Calu3 (cell line): ENCODE data around the gene HSD17B7. TPM values are rescaled to one million over a fixed set of nuclear protein-coding genes. Genes with fewer than 3 reads are reported as not detected.
"Not testable (repeated sequence)": the region's sequence is repeated elsewhere in the genome, so short reads cannot be mapped to it uniquely, and the experiment has no call there.

ENCODE experiments used
- Bru-seq: library from RNA; stranded (reverse); fragments of 400-500 nt; gene quantifications from one replicate; lab custom pipeline; 2021; lab: Mats Ljungman, UMichigan
- BruChase-seq, 2 experiments: library from RNA; stranded (reverse); fragments of 400-500 nt; gene quantifications; one replicate each; lab custom pipeline; 2021; lab: Mats Ljungman, UMichigan
- BruUV-seq: library from RNA; stranded (reverse); fragments of 400-500 nt; replicated peaks from 2 replicates; lab custom pipeline; 2021; lab: Mats Ljungman, UMichigan
- CTCF ChIA-PET: fragments of 300-600 bp; sonication (Branson Sonifier 250); formaldehyde crosslinking; loops from one replicate; lab custom pipeline; 2022; ENCODE audit warnings: antibody characterized with exemption; lab: Charles Lee
- DNase-seq: peaks from one replicate; pipeline ENCODE4 v3.0.0; 2022
- H3K27ac Mint-ChIP-seq: one replicate; pipeline ENCODE4 v1.8.0; 2022; ENCODE audit warnings: mixed read lengths; ENCODE audit not compliant: unreplicated experiment
- H3K27me3 Mint-ChIP-seq: one replicate; pipeline ENCODE4 v1.8.0; 2022; ENCODE audit warnings: mixed read lengths; ENCODE audit not compliant: unreplicated experiment
- H3K36me3 Mint-ChIP-seq: one replicate; pipeline ENCODE4 v1.8.0; 2022; ENCODE audit warnings: mild to moderate bottlenecking, moderate library complexity, mixed read lengths; ENCODE audit not compliant: insufficient read depth, unreplicated experiment
- H3K4me1 Mint-ChIP-seq: one replicate; pipeline ENCODE4 v1.8.0; 2022; ENCODE audit warnings: mild to moderate bottlenecking, low read depth, mixed read lengths; ENCODE audit not compliant: unreplicated experiment
- H3K4me3 Mint-ChIP-seq: one replicate; pipeline ENCODE4 v1.8.0; 2022; ENCODE audit warnings: mild to moderate bottlenecking, low read depth, moderate library complexity, mixed read lengths; ENCODE audit not compliant: unreplicated experiment
- H3K9me3 Mint-ChIP-seq: one replicate; pipeline ENCODE4 v1.8.0; 2022; ENCODE audit warnings: low read depth, mixed read lengths; ENCODE audit not compliant: unreplicated experiment
- CTCF ChIP-seq: fragments of 200-600 bp; IDR thresholded peaks from one replicate; pipeline ENCODE4 v1.8.0; 2022; ENCODE audit warnings: antibody characterized with exemption; ENCODE audit not compliant: unreplicated experiment
- intact Hi-C: fragments of 100-400 bp; cut with micrococcal nuclease; formaldehyde crosslinking; loops from one replicate; pipeline ENCODE4 v1.10.0; 2022; ENCODE audit not compliant: unreplicated experiment
- long read RNA-seq: library from polyadenylated mRNA; stranded (forward); transcript quantifications from one replicate; pipeline ENCODE4 v2.0.0, GENCODE V29; 2022
- total RNA-seq: library from RNA; stranded (reverse); gene quantifications from 2 replicates; pipeline ENCODE4 v1.2.3, GENCODE V29; 2022

Gene HSD17B7
- total RNA-seq (50.6 and 59.3 TPM in 2 replicates), Bru-seq, nascent RNA (percentile 92 among the genes with signal in this experiment), BruChase-seq, experiment 1, labeled RNA remaining after a 6-hour chase (percentile 70 among the genes with signal in this experiment), BruChase-seq, experiment 2, labeled RNA remaining after a 2-hour chase (percentile 79 among the genes with signal in this experiment)
- long read RNA-seq, transcript HSD17B7-201 (9 exons, 1,190 nt), result major isoform, 56 of 64 reads
- long read RNA-seq, partial matches to known transcripts, result 2 of 64 reads
- long read RNA-seq, other reads (novel, unspliced or antisense), result 6 of 64 reads

- DNase-seq, result peak; percentile 86
- intact Hi-C loops, result not testable (repeated sequence)
Observed at GRCh38 chr1:162790303-162790984, at the start of gene HSD17B7. TSS of gene HSD17B7 (plus strand) at chr1:162790702. CDS start at chr1:162790801, 99 bp downstream.

GRCh38 chr1:162740755-162741154, 49.7 kb upstream of the HSD17B7 start:
- CTCF ChIA-PET, result no interaction called here
- BruUV-seq, result no TSS peak
- H3K4me3 Mint-ChIP-seq, result no peak overlapping the region
- H3K4me1 Mint-ChIP-seq, result no peaks in the 10 kb centered on the region
- intact Hi-C loops, result no loop called here
- H3K9me3 Mint-ChIP-seq, result no peaks in the 10 kb centered on the region
- TF ChIP-seq CTCF, result no peak
- H3K27ac Mint-ChIP-seq, result no peak overlapping the region
- DNase-seq, result no peak
- H3K36me3 Mint-ChIP-seq, result no peaks in the 10 kb centered on the region
- H3K27me3 Mint-ChIP-seq, result peaks cover 5% of the 10 kb centered on the region

More at GRCh38 chr1:162790303-162790984, at the start of gene HSD17B7:
- Mint-ChIP-seq H3K36me3 (peaks cover 20% of the 10 kb centered on the region), H3K4me3 (peak within 1 kb of the TSS; percentile 80), H3K27ac (peak within 1 kb of the TSS; percentile 86)
- H3K27me3 Mint-ChIP-seq, H3K9me3 Mint-ChIP-seq, H3K4me1 Mint-ChIP-seq, CTCF ChIA-PET, BruUV-seq: not testable (repeated sequence)

GRCh38 chr1:162741574-162741973, 48.9 kb upstream of the HSD17B7 start:
- intact Hi-C loops, result no loop called here
- DNase-seq, result no peak
- Mint-ChIP-seq H3K4me3 (no peak overlapping the region), H3K36me3 (no peaks in the 10 kb centered on the region), H3K27me3 (peaks cover under 1% of the 10 kb centered on the region), H3K4me1 (no peaks in the 10 kb centered on the region), H3K9me3 (no peaks in the 10 kb centered on the region), H3K27ac (no peak overlapping the region)
- BruUV-seq, result no TSS peak
- CTCF ChIA-PET, result no interaction called here
- no peak for TF ChIP-seq CTCF

GRCh38 chr1:162746264-162746942, 44.1 kb upstream of the HSD17B7 start:
- BruUV-seq, CTCF ChIA-PET, H3K27ac Mint-ChIP-seq, H3K9me3 Mint-ChIP-seq, H3K4me3 Mint-ChIP-seq, intact Hi-C loops, H3K36me3 Mint-ChIP-seq, H3K4me1 Mint-ChIP-seq, DNase-seq: not testable (repeated sequence)
- peaks cover 34% of the 10 kb centered on the region for H3K27me3 Mint-ChIP-seq

- CTCF ChIA-PET, result no interaction called here
- Mint-ChIP-seq H3K9me3 (peaks cover 4% of the 10 kb centered on the region), H3K36me3 (no peaks in the 10 kb centered on the region), H3K27ac (no peak overlapping the region), H3K27me3 (peaks cover 32% of the 10 kb centered on the region), H3K4me1 (no peaks in the 10 kb centered on the region), H3K4me3 (no peak overlapping the region)
- no TSS peak for BruUV-seq
- TF ChIP-seq CTCF, result no peak
- intact Hi-C loops, result no loop called here
- DNase-seq, result no peak
Observed at GRCh38 chr1:162753001-162753658, 37.4 kb upstream of the HSD17B7 start.
